Measurements from ENCODE around the gene ISYNA1. TPM values are rescaled to one million over a fixed set of nuclear protein-coding genes. Genes with fewer than 3 reads are reported as not detected.

Gene ISYNA1
- total and polyA plus RNA-seq, 2 of the 13 experiments (the other 11 are each of a cell fraction or from before 2014, with no cell fraction given), result 29.6 to 48.5 TPM

DNA sequence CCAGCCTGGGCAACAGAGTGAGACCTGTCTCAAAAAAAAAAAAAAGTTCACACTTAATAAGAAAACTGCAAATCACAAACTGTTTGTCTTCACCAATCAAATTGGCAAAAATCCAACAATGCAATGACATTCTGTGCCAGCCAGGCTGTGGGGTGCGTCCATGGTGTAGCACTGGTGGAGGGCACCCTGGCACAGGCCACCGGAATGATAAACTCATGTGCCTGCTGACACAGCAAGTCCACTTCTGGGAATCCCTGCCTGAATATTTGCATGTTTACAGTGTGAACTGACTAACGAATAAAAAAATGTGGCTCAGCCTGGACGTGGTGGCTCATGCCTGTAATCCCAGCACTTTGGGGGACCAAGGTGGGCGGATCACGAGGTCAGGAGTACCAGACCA, 38.9 kb downstream of the ISYNA1 start:
- H3K4me1 ChIP-seq (ENCODE audit: insufficient read depth, low read length), result peaks cover 62% of the 10 kb centered on the region
- no peaks in the 10 kb centered on the region for H4K20me1 ChIP-seq (ENCODE audit: insufficient read depth, low read length)
- peaks cover 0 to 17% of the 10 kb centered on the region in 2 experiments; a peak in 4 of 5 replicates for H3K27me3 ChIP-seq (ENCODE audit: control insufficient read depth in 1 of 2, insufficient read depth in 2 of 2, low read length in 2 of 2)
- TF ChIP-seq FOXA1 (IDR thresholded peaks at IDR 0.05) (no peak), FOXA1 (CRISPR knock-in tag; IDR thresholded peaks at IDR 0.05) (peak; percentile 50; the same call in 1 of the 2 replicates), MAFF (IDR thresholded peaks at IDR 0.05; ENCODE audit: low read depth, low read length) (peak; percentile 52), FOXA3 (CRISPR knock-in tag; IDR thresholded peaks at IDR 0.05) (peak; percentile 22; the same call in 1 of the 2 replicates), ZNF224 (CRISPR knock-in tag; IDR thresholded peaks at IDR 0.05) (no peak), MAFK (conservative IDR thresholded peaks at IDR 0.05 in 1 of 2, IDR thresholded peaks at IDR 0.05 in 1 of 2; ENCODE audit: low read length in 2 of 2) (peak; percentile 57 to 59)
- no peak overlapping the region for H3K4me2 ChIP-seq (ENCODE audit: low read depth, low read length)
- ATAC-seq (no peak), FAIRE-seq (no peak), DNase-seq (ENCODE audit: low spot score) (no peak)
- no peak overlapping the region for H3K9ac ChIP-seq (ENCODE audit: insufficient read depth, low read depth, low read length)
- in situ Hi-C loops (cut with HindIII; ENCODE audit: extremely low pct_ligation_motif_present, low pct_unique_long_range_greater_than_20kb) (no loop called here), intact Hi-C loops (cut with micrococcal nuclease; ENCODE audit: unreplicated experiment) (no loop called here)
- 18% methylated on average over 2 of the region's 6 CpGs for WGBS (ENCODE audit: low lambda C conversion rate)
- H2AFZ ChIP-seq (ENCODE audit: low read length), result no peak overlapping the region
- H3K27ac ChIP-seq (ENCODE audit: extremely low read length, insufficient read depth, low read length), result no peak overlapping the region
- H3K9me3 ChIP-seq (ENCODE audit: low read length), result no peaks in the 10 kb centered on the region
- ChIA-PET CTCF (ENCODE audit: low intra/inter-chr PET ratio, low total read pairs) (no interaction called here), POLR2A (no interaction called here)
- no peak overlapping the region for H3K4me3 ChIP-seq (replicated peaks in 1 of 3; ENCODE audit: insufficient read depth in 1 of 3, low read depth in 2 of 3, low read length in 3 of 3)
- H3K79me2 ChIP-seq (ENCODE audit: insufficient read depth, low read length), result no peaks in the 10 kb centered on the region
- no peaks in the 10 kb centered on the region for H3K36me3 ChIP-seq (replicated peaks in 1 of 2; ENCODE audit: control insufficient read depth in 1 of 2, insufficient read depth in 2 of 2, low read length in 2 of 2)
- no TSS peak for BruUV-seq (replicated peaks)

DNA sequence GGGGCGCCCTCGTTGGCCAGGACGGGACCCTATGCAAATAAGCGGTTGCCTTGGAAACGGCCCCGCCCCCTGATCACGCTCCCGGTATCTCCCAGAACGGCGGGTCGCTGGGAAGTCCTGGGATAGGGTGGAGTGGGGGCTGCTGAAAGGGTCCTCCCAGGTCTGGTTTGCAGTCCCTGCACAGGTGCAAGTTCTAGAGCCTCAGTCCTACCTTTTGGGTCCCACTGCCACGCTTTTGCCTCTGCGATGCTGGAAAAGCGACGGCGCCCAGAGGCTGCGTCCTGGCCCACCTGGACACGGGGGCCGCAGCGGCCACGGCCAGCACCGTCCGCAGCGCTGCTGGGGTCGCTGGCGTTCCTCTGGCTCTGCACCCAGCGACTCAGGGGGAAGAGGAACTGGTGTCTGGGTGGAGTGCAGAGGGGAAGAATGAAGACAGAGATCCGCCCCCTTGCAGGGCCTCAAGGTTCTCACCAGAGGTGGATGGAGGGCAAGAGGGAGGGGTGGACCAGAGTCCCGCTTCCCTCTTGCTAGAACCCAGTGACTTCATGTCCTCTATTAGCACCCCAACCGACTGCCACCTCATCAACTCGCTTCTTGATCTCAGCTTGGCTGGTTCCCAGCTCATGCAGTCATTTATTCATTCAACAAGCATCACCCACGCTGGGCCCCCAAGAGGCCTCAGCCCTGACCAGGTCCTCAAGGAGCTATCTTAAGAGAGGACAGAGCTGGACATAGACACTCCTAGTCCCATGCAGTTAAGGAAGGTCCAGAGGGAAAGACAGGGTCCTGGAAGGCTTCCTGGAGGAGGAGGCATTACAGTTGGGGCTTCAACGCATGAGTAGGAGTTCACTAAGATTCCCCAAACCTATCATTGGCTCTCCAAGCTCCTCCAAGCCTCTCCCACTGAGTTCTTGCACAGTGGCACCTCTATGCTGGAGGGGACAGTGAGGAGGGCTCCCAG, 40.4 kb downstream of the ISYNA1 start, which contains the start of gene LRRC25:
Gene LRRC25, minus strand, starts transcription at position 381 of the 961 bp plus-strand sequence. CDS start 659 bp downstream, outside the sequence.
- H2AFZ ChIP-seq (ENCODE audit: low read length), result no peak within 1 kb of the TSS
- ChIA-PET CTCF (ENCODE audit: low intra/inter-chr PET ratio, low total read pairs) (no interaction called here), POLR2A (interaction anchor here (1.1 to 2.5 kb wide), 4 partner anchors 9 to 17 kb away, joined by 3 to 12 read pairs (median 8); partner anchors contain the start of gene GDF15)
- H3K9me3 ChIP-seq (ENCODE audit: low read length), result no peaks in the 10 kb centered on the region
- peak; percentile 30 for ATAC-seq
- H3K9ac ChIP-seq (ENCODE audit: insufficient read depth, low read depth, low read length), result peak within 1 kb of the TSS; percentile 52
- DNase-seq (ENCODE audit: low spot score), result no peak
- 34% methylated on average over 21 of the region's 33 CpGs for WGBS (ENCODE audit: low lambda C conversion rate)
- no peaks in the 10 kb centered on the region for H4K20me1 ChIP-seq (ENCODE audit: insufficient read depth, low read length)
- no peak within 1 kb of the TSS for H3K27ac ChIP-seq (ENCODE audit: extremely low read length, insufficient read depth, low read length)
- BruUV-seq (replicated peaks), result no TSS peak
- H3K4me2 ChIP-seq (ENCODE audit: low read depth, low read length), result peak within 1 kb of the TSS; percentile 83
- H3K79me2 ChIP-seq (ENCODE audit: insufficient read depth, low read length), result no peaks in the 10 kb centered on the region
- H3K4me1 ChIP-seq (ENCODE audit: insufficient read depth, low read length), result peaks cover 52% of the 10 kb centered on the region
- peak within 1 kb of the TSS in 2 of 3 experiments; percentile 15 to 60; a peak in 4 of 6 replicates for H3K4me3 ChIP-seq (replicated peaks in 1 of 3; ENCODE audit: insufficient read depth in 1 of 3, low read depth in 2 of 3, low read length in 3 of 3)
- intact Hi-C loops (cut with micrococcal nuclease; ENCODE audit: unreplicated experiment), result no loop called here
- H3K27me3 ChIP-seq (ENCODE audit: control insufficient read depth in 1 of 2, insufficient read depth in 2 of 2, low read length in 2 of 2), result peaks cover 0 to 17% of the 10 kb centered on the region in 2 experiments; a peak in 4 of 5 replicates
- no peak for FAIRE-seq
- no peaks in the 10 kb centered on the region for H3K36me3 ChIP-seq (replicated peaks in 1 of 2; ENCODE audit: control insufficient read depth in 1 of 2, insufficient read depth in 2 of 2, low read length in 2 of 2)
- in situ Hi-C loops (cut with HindIII; ENCODE audit: extremely low pct_ligation_motif_present, low pct_unique_long_range_greater_than_20kb), result no loop called here
- TF ChIP-seq ZFP36 (IDR thresholded peaks at IDR 0.05; ENCODE audit: borderline replicate concordance, low read depth, low read length, partially characterized antibody) (peak; percentile 75), ZNF3 (CRISPR knock-in tag; IDR thresholded peaks at IDR 0.05) (peak; percentile 93), NFIC (IDR thresholded peaks at IDR 0.05; ENCODE audit: low read length) (no peak), RBAK (CRISPR knock-in tag; IDR thresholded peaks at IDR 0.05) (no peak), ZNF468 (CRISPR knock-in tag; IDR thresholded peaks at IDR 0.05) (no peak), SRF (IDR thresholded peaks at IDR 0.05; ENCODE audit: low read depth, low read length) (no peak), BRCA1 (CRISPR knock-in tag; IDR thresholded peaks at IDR 0.05) (no peak), ZNF720 (CRISPR knock-in tag; IDR thresholded peaks at IDR 0.05) (no peak), IKZF5 (CRISPR knock-in tag; IDR thresholded peaks at IDR 0.05) (no peak), ZNF557 (CRISPR knock-in tag; IDR thresholded peaks at IDR 0.05) (no peak), FOSL2 (CRISPR knock-in tag; IDR thresholded peaks at IDR 0.05) (no peak)
- TF ChIP-seq, protein P1, sequence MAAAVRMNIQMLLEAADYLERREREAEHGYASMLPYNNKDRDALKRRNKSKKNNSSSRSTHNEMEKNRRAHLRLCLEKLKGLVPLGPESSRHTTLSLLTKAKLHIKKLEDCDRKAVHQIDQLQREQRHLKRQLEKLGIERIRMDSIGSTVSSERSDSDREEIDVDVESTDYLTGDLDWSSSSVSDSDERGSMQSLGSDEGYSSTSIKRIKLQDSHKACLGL (CRISPR knock-in tag; IDR thresholded peaks at IDR 0.05), result no peak
